ENCODE results near the gene ST6GALNAC1. TPM values are rescaled to one million over a fixed set of nuclear protein-coding genes. Genes with fewer than 3 reads are reported as not detected.

ST6GALNAC1 gene
- total and polyA plus RNA-seq, 12 donors = 1.9 to 7.3 (median 3.5) TPM

GRCh38 chr17:76585649-76586593 is 57.6 kb downstream of the ST6GALNAC1 start, which contains the start of gene ST6GALNAC2:
TSS of gene ST6GALNAC2 (minus strand) at chr17:76585860. CDS start at chr17:76585808, 52 bp downstream.
- Histone ChIP-seq H3K27me3 (peaks cover 0 to 57% (median 15%) of the 10 kb centered on the region in 7 donors), H3K4me3 (peak within 1 kb of the TSS; percentile 56 to 73 (median 65)), H3K27ac (peak within 1 kb of the TSS in 9 of 10 donors; percentile 5 to 82 (median 53)), H3K4me1 (peaks cover 3 to 26% (median 22%) of the 10 kb centered on the region in 9 donors), H3K9me3 (no peaks in the 10 kb centered on the region), H3K36me3 (no peaks in the 10 kb centered on the region)
- DNase-seq = peak; percentile 45 to 69
- 1% methylated on average over 80 to 83 of the region's 84 CpGs for WGBS, 2 donors
- peak; percentile 90 to 95 (median 94) for ATAC-seq
- TF ChIP-seq CTCF (IDR thresholded peaks at IDR 0.05) = peak in 8 of 9 donors; percentile 20 to 65 (median 44)
- intact Hi-C loops (cut with DNase I) = loop anchor here in 6 of 10 donors (1.0 to 2.0 kb wide), 3 partner anchors 62 to 63 kb away; no protein-coding TSS in a partner anchor

- H3K36me3 ChIP-seq = no peaks in the 10 kb centered on the region
- H3K9me3 ChIP-seq = no peaks in the 10 kb centered on the region
- DNase-seq (peak in 1 of 2 donors; percentile 38), ATAC-seq (peak; percentile 24 to 75 (median 49))
- no peak for TF ChIP-seq CTCF (IDR thresholded peaks at IDR 0.05)
- 0 to 2% methylated on average over 55 to 62 of the region's 62 CpGs for WGBS, 2 donors
- intact Hi-C loops (cut with DNase I) = no loop called here
- H3K4me1 ChIP-seq = peaks cover 3 to 26% (median 22%) of the 10 kb centered on the region in 9 donors
- peak overlapping the region in 9 of 10 donors; percentile 5 to 82 (median 53) for H3K27ac ChIP-seq
- H3K27me3 ChIP-seq = peaks cover 0 to 54% (median 13%) of the 10 kb centered on the region in 7 donors
- peak overlapping the region; percentile 56 to 73 (median 65) for H3K4me3 ChIP-seq
These were observed 58.4 kb downstream of the ST6GALNAC1 start for GRCh38 chr17:76585033-76585648.

GRCh38 chr17:76584427-76585032 is 59.0 kb downstream of the ST6GALNAC1 start:
- TF ChIP-seq CTCF (IDR thresholded peaks at IDR 0.05) = no peak
- Histone ChIP-seq H3K36me3 (no peaks in the 10 kb centered on the region), H3K4me3 (peak overlapping the region; percentile 56 to 73 (median 65)), H3K4me1 (peaks cover 3 to 26% (median 22%) of the 10 kb centered on the region in 9 donors), H3K9me3 (no peaks in the 10 kb centered on the region), H3K27ac (peak overlapping the region in 6 of 10 donors; percentile 21 to 82 (median 60)), H3K27me3 (peaks cover 0 to 54% (median 13%) of the 10 kb centered on the region in 7 donors)
- intact Hi-C loops (cut with DNase I) = no loop called here
- DNase-seq (no peak), ATAC-seq (peak in 2 of 8 donors; percentile 2 to 7)
- WGBS, 2 donors = 33 to 34% methylated on average over 17 of the region's 17 CpGs

- ATAC-seq = no peak
These were observed 60.9 kb downstream of the ST6GALNAC1 start for GRCh38 chr17:76582660-76583059.

More at GRCh38 chr17:76582660-76583059, 60.9 kb downstream of the ST6GALNAC1 start:
- intact Hi-C loops (cut with DNase I) = no loop called here
- Histone ChIP-seq H3K4me1 (peaks cover 3 to 26% (median 22%) of the 10 kb centered on the region in 9 donors), H3K4me3 (no peak overlapping the region), H3K27me3 (peaks cover 0 to 37% (median 9%) of the 10 kb centered on the region in 7 donors), H3K36me3 (no peaks in the 10 kb centered on the region), H3K27ac (no peak overlapping the region), H3K9me3 (no peaks in the 10 kb centered on the region)
- no peak for DNase-seq
- WGBS, 2 donors = 31 to 32% methylated on average over 3 of the region's 3 CpGs
- no peak for TF ChIP-seq CTCF (IDR thresholded peaks at IDR 0.05)

Data from heart right ventricle (tissue), 16 donors.